ENCODE results near the gene CRAMP1. TPM values are rescaled to one million over a fixed set of nuclear protein-coding genes. Genes with fewer than 3 reads are reported as not detected.
A peak's percentile ranks its signal among the peaks of the same experiment; 100 is the strongest.

The CRAMP1 gene
- total and polyA plus RNA-seq, 12 donors: 3.2 to 13.8 (median 10.5) TPM

DNA sequence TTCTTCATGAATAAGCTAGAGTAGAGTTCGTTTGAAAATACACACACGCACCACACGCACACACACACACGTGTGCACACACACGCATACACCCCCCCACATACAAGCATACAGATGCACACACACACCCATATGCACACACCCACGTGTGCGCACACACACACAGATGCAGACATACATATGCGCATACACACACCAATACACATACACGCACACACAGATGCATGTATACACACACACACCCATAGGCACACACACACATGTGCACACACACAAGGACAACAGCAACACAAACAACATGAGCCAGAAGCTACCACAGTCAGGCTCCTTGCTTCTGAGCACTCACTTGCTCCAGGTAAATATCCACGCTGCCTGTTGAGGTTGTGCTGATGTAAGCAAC lies 5.4 kb upstream of the CRAMP1 start:
- H3K27ac ChIP-seq: no peak overlapping the region
- TF ChIP-seq, protein P1, sequence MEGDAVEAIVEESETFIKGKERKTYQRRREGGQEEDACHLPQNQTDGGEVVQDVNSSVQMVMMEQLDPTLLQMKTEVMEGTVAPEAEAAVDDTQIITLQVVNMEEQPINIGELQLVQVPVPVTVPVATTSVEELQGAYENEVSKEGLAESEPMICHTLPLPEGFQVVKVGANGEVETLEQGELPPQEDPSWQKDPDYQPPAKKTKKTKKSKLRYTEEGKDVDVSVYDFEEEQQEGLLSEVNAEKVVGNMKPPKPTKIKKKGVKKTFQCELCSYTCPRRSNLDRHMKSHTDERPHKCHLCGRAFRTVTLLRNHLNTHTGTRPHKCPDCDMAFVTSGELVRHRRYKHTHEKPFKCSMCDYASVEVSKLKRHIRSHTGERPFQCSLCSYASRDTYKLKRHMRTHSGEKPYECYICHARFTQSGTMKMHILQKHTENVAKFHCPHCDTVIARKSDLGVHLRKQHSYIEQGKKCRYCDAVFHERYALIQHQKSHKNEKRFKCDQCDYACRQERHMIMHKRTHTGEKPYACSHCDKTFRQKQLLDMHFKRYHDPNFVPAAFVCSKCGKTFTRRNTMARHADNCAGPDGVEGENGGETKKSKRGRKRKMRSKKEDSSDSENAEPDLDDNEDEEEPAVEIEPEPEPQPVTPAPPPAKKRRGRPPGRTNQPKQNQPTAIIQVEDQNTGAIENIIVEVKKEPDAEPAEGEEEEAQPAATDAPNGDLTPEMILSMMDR (IDR thresholded peaks at IDR 0.05): no peak
- peaks cover 0 to 38% (median 3%) of the 10 kb centered on the region in 9 donors for H3K36me3 ChIP-seq
- no peaks in the 10 kb centered on the region for H3K9me3 ChIP-seq
- H3K4me1 ChIP-seq: peaks cover 5 to 23% (median 20%) of the 10 kb centered on the region in 9 donors
- no peaks in the 10 kb centered on the region for H3K27me3 ChIP-seq
- intact Hi-C loops (cut with DNase I): loop anchor here in 3 of 10 donors (5.0 to 10.0 kb wide), 3 partner anchors 44 to 112 kb away; partner anchors contain the start of gene TELO2 (in 1 of the 3)
- no peak for ATAC-seq
- no peak overlapping the region for H3K4me3 ChIP-seq
- no peak for DNase-seq
- 93 to 95% methylated on average over 10 of the region's 10 CpGs for WGBS, 2 donors

- intact Hi-C loops (cut with DNase I): loop anchor here in 3 of 10 donors (5.0 to 10.0 kb wide), 3 partner anchors 46 to 113 kb away; partner anchors contain the start of gene TELO2 (in 1 of the 3)
- no peak overlapping the region for H3K27ac ChIP-seq
- H3K27me3 ChIP-seq: no peaks in the 10 kb centered on the region
- peaks cover 0 to 32% (median 0%) of the 10 kb centered on the region in 9 donors for H3K36me3 ChIP-seq
- H3K9me3 ChIP-seq: no peaks in the 10 kb centered on the region
- no peak for DNase-seq
- no peak for ATAC-seq
- H3K4me1 ChIP-seq: peaks cover 5 to 28% (median 23%) of the 10 kb centered on the region in 9 donors
- H3K4me3 ChIP-seq: no peak overlapping the region
- 91 to 94% methylated on average over 6 of the region's 6 CpGs for WGBS, 2 donors
- TF ChIP-seq, protein P1 (IDR thresholded peaks at IDR 0.05): no peak
Observed at GRCh38 chr16:1607971-1608370, 4.2 kb upstream of the CRAMP1 start.

DNA sequence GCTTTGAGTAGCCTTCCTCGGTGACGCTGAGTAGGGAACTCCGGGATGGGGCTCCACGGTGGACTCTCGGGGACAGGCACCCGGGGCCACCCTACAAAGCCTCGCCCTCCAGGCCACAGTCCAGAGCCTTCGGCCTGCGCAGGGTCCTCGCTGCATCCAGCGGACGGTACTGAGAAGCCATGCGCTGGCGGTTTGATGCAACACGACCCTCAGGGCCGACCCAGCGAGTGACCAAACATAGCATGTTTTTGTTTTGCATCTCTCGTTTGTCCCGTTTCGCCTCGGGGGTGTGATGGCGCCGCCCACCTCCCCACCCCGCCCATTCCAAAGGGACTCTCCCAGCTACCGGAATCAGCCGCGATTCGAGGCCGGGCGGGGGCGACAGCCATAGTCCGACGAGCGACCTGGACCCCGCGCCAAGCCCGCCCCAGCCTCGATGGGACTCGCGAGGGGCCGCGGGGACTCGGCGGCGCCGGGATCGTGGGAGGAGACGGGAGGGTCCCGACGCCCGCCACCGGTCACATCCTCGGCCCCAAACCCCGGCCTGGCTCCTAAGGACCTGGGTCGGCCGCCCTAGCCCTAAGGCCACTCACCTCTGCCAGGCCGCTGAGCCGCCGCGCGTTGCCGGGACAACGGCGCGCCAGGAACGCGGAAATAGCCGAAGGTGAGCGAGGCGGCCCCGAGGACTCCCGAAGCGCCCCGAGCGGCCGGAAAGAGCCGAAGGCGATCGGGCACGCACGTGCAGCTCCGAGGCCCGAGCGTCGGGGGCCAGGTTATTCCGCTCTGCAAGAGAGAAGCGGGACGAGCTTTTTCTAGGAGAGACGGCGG lies 1.9 kb upstream of the CRAMP1 start:
- peak overlapping the region; percentile 14 to 91 (median 84) for H3K27ac ChIP-seq
- ATAC-seq: peak; percentile 71 to 87 (median 81)
- DNase-seq: peak; percentile 86 to 93
- H3K9me3 ChIP-seq: no peaks in the 10 kb centered on the region
- peaks cover 0 to 27% (median 0%) of the 10 kb centered on the region in 9 donors for H3K36me3 ChIP-seq
- no peaks in the 10 kb centered on the region for H3K27me3 ChIP-seq
- peak overlapping the region; percentile 48 to 94 (median 78) for H3K4me3 ChIP-seq
- intact Hi-C loops (cut with DNase I): loop anchor here in 7 of 10 donors (5.0 to 10.0 kb wide), 6 partner anchors 63 to 118 kb away; partner anchors contain the start of genes MAPK8IP3 (in 3 of the 7), TELO2 (in 3 of the 7) and TMEM204 (in 3 of the 7)
- peaks cover 6 to 42% (median 36%) of the 10 kb centered on the region in 9 donors for H3K4me1 ChIP-seq
- TF ChIP-seq, protein P1 (IDR thresholded peaks at IDR 0.05): peak in 1 of 9 donors; percentile 13
- 1% methylated on average over 90 of the region's 90 CpGs for WGBS, 2 donors

DNA sequence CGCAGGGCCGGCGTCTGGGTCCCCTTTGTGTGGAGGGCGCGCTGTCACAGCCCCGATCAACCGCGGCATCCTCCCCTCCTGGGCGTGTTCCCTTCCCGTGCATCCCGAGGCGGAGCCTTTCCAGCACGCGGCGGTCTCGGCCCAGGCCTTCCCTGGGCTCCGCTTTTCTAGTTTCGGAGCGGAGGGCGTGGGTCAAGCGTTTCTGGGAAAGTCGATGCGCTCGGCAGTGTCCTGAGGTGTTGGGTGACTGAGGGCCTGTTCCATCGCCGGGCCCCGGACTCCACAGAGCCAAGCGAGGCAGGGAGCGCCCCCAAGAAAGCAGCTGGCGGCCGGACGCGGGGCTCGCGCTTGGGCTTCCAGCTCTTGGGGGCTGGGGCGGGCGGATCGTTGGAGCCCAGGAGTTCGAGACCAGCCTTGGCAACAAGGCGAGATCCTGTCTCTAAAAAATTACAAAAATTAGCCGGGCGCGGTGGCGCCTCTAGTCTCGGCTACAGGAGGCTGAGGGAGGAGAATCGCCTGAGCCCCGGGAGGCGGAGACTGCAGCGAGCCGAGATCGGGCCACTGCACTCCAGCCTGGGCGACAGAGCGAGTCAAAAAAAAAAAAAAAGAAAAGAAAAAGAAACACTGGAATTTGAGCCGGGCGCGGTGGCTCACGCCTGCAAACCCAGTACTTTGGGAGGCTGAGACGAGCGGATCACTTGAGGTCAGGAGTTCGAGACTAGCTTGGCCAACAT lies 1.1 kb upstream of the CRAMP1 start:
- intact Hi-C loops (cut with DNase I): loop anchor here in 7 of 10 donors (5.0 to 10.0 kb wide), 6 partner anchors 64 to 119 kb away; partner anchors contain the start of genes MAPK8IP3 (in 3 of the 7), TELO2 (in 3 of the 7) and TMEM204 (in 3 of the 7)
- no peaks in the 10 kb centered on the region for H3K27me3 ChIP-seq
- peaks cover 0 to 25% (median 0%) of the 10 kb centered on the region in 9 donors for H3K36me3 ChIP-seq
- H3K9me3 ChIP-seq: no peaks in the 10 kb centered on the region
- peak overlapping the region; percentile 48 to 94 (median 78) for H3K4me3 ChIP-seq
- DNase-seq (no peak), ATAC-seq (peak; percentile 5 to 65 (median 42))
- 3% methylated on average over 60 of the region's 60 CpGs for WGBS, 2 donors
- TF ChIP-seq, protein P1 (IDR thresholded peaks at IDR 0.05): no peak
- peaks cover 8 to 49% (median 43%) of the 10 kb centered on the region in 9 donors for H3K4me1 ChIP-seq
- peak overlapping the region; percentile 14 to 91 (median 84) for H3K27ac ChIP-seq

All from heart right ventricle (tissue), 16 donors.